AG09319 (cell line): ENCODE results near the gene MXRA8.

Experiments used
- DNase-seq: peaks from one replicate; pipeline ENCODE4 v3.0.0-alpha.2; 2010; ENCODE audit warnings: low read depth; ENCODE audit errors: extremely low read depth
- CTCF ChIP-seq: IDR thresholded peaks from 2 replicates; pipeline ENCODE4 v1.5.1; 2011; ENCODE audit warnings: low read depth, mild to moderate bottlenecking, inconsistent platforms, low read length, moderate library complexity

The MXRA8 gene

DNA sequence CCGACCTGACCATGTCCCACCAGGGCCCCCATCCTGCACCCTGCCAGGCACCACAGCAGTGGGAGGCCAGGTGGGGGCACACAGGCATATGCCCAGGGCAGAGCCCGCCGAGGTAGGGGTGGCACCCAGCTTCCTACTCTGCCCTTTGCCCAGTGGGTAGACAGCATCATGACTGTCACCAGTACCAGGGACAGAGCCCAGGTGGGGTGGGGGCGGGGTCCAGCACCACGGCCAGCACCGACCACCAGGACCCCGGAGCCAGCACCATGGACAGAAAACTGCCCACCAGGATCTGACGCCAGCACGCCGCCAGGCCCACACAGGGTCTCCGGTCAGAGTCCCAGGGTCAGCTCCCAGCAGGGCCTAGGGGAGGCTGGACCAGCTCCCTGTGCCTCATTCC, 23.5 kb downstream of the MXRA8 start:
- no peak for TF ChIP-seq CTCF
- no peak for DNase-seq

GRCh38 chr1:1333551-1334241, 24.7 kb downstream of the MXRA8 start:
- no peak for TF ChIP-seq CTCF
- no peak for DNase-seq

- no peak for TF ChIP-seq CTCF
These were observed 25.4 kb downstream of the MXRA8 start for GRCh38 chr1:1332774-1333480.

DNA sequence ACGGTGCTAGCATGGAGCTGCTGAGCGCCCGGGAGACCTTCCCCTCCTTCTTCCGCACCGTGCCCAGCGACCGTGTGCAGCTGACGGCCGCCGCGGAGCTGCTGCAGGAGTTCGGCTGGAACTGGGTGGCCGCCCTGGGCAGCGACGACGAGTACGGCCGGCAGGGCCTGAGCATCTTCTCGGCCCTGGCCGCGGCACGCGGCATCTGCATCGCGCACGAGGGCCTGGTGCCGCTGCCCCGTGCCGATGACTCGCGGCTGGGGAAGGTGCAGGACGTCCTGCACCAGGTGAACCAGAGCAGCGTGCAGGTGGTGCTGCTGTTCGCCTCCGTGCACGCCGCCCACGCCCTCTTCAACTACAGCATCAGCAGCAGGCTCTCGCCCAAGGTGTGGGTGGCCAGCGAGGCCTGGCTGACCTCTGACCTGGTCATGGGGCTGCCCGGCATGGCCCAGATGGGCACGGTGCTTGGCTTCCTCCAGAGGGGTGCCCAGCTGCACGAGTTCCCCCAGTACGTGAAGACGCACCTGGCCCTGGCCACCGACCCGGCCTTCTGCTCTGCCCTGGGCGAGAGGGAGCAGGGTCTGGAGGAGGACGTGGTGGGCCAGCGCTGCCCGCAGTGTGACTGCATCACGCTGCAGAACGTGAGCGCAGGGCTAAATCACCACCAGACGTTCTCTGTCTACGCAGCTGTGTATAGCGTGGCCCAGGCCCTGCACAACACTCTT, 26.2 kb downstream of the MXRA8 start:
- no peak for DNase-seq
- no peak for TF ChIP-seq CTCF

More at GRCh38 chr1:1332774-1333480, 25.4 kb downstream of the MXRA8 start:
- DNase-seq = no peak

DNA sequence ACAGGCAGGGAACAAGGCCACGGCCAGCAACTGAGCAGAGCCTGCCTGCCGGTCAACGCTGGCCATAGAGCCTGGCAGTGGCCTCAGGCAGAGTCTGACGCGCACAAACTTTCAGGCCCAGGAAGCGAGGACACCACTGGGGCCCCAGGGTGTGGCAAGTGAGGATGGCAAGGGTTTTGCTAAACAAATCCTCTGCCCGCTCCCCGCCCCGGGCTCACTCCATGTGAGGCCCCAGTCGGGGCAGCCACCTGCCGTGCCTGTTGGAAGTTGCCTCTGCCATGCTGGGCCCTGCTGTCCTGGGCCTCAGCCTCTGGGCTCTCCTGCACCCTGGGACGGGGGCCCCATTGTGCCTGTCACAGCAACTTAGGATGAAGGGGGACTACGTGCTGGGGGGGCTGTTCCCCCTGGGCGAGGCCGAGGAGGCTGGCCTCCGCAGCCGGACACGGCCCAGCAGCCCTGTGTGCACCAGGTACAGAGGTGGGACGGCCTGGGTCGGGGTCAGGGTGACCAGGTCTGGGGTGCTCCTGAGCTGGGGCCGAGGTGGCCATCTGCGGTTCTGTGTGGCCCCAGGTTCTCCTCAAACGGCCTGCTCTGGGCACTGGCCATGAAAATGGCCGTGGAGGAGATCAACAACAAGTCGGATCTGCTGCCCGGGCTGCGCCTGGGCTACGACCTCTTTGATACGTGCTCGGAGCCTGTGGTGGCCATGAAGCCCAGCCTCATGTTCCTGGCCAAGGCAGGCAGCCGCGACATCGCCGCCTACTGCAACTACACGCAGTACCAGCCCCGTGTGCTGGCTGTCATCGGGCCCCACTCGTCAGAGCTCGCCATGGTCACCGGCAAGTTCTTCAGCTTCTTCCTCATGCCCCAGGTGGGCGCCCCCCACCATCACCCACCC, 27.0 kb downstream of the MXRA8 start, which contains the start of gene TAS1R3:
TSS of gene TAS1R3 (plus strand) at position 213 of the 898 bp plus-strand sequence. CDS start at position 279, 66 bp downstream.
- no peak for TF ChIP-seq CTCF
- no peak for DNase-seq

DNA sequence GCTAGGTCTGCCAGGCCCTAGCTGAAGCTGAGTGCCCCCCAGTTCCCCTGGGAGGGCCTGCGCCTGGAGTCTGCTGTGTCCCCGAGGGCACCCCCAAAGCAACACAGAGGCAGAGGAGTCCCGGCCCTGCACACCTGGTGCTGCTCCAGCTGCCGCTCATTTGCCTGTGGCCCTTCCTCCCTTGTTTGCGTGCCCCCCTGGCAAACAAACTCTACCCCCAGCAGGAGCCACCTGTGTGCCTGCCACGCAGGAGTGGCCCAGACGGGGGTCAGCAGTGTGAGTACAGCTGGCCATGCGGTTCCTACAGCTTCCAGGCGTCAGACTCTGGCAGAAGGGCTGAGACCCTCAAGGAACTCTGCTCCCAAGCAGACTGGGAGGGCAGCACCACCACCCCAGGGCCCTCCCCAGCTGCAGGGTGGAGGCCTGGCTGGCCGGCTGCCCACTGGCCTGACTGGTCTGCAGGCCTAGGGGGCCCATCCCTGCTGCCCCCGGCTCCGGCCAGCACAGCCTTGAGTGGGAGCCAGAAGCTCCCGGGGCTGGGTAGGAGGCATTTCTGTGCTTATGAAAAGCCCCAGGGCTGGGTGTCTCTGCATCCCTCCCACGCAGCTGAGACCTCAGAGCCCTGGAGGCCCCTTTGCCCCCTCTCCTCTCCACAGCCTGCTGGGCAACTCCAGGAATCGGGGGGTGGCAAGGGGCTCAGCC, 27.8 kb downstream of the MXRA8 start:
- TF ChIP-seq CTCF = no peak
- DNase-seq = no peak
